ENCODE measurements around the gene VAMP8. TPM values are rescaled to one million over a fixed set of nuclear protein-coding genes. Genes with fewer than 3 reads are reported as not detected.
A peak's percentile ranks its signal among the peaks of the same experiment; 100 is the strongest.
"Not testable (repeated sequence)": the region's sequence is repeated elsewhere in the genome, so short reads cannot be mapped to it uniquely, and the experiment has no call there.

Gene VAMP8
- not detected for polyA plus RNA-seq (2012; ENCODE audit: insufficient read depth, insufficient read length)

DNA sequence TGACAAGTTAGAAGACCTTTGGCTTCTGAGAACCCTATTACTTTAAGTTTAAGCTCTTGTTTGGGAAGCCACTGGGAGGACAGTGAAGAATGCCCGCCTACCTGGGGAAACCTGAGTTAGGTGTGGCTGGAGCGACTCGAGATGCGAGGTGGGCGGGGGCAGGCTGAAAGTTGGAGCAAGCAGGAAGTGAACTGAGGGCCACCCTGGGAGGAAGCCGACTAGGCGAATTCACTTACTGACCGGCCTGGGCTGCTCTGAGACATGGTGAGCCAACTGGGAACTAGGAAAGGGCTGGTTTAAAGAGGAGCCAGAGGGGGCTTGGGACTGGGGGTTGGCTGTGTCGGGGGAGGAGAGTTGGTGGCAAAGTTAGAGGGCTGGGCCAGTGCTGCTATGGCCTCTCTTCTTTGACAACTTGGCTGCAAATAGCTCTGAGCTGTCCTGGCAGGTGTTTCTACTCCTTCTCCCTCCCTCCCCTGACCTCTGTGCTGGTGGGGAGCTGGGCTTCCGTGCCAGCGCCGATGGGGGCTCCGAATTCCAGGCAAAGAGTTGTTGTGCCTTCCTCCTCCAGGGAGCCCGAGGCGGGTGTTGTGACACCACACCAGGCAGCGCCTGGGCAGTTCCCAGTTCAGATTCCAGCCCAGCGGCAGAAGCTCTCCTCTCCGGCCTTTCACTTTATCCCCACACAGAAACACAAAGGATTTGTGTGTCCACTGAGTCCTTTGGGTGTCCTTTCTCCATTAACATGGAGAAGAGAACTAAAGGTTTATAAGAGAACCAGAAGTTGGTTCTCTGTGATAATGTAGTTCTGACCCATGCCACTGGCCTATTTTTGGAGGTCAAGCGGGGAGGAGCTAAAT, at the start of gene VAMP8:
Gene VAMP8, plus strand, starts transcription at position 201 of the 857 bp plus-strand sequence. Its CDS starts 61 bp downstream, at position 262.
- DNase-seq (ENCODE audit: low read depth, low spot score) = no peak
- H3K4me3 ChIP-seq (ENCODE audit: low read length) = no peak within 1 kb of the TSS

DNA sequence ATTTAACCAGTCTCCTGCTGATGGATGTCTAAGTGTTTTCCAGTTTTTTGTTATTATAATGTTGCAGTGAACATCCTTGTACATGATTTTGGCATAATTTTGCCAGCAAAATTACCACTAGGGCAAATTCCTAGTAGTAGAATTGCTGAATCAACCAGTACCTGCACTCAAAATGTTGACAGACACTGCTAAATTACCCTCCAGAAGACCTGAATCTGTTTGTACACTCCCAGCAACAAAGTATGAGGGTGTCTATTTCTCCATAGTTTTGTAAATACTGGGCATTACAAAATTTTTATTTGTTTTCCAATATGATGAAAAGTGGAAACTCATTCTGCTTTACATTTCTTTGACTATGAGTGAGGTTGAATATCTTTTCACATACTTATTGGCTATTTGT, 49.6 kb upstream of the VAMP8 start:
- no peak overlapping the region for H3K4me3 ChIP-seq (ENCODE audit: low read length)
- no peak for DNase-seq (ENCODE audit: low read depth, low spot score)

DNA sequence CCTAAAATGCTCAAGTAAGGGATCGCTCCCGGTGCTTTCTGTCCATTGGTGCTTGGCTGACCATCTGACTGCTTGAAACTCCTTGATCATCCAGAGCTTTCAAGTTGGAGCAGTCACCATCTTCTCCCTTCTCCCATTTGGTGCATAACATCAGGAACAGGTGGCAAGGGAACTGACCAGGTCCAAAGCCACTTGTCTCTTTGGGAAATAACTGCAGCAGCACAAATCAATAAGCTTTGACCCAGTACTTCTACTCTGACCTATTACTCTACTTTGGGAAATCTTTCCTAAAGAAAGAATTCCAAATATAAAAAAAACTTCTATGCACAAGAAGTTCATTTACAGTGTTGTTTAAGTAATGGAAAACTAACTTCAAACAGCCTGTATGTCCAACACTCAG, 49.0 kb upstream of the VAMP8 start:
- no peak overlapping the region for H3K4me3 ChIP-seq (ENCODE audit: low read length)
- no peak for DNase-seq (ENCODE audit: low read depth, low spot score)

DNA sequence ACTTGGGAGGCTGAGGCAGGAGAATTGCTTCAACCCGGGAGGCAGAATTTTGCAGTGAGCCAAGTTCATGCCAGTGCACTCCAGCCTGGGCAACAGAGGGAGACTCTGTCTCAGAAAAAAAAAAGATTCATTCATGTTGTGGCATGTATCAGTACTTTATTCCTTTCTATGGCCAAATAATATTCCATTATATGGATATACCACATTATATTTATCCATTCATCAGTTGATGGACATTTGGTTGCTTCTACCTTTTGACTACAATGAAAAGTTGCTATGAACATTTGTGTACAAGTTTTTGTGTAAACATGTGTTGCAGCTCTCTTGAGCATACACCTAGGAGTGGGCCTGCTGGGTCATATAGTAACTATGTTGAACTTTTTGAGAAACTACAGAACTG, 47.6 kb upstream of the VAMP8 start:
- H3K4me3 ChIP-seq (ENCODE audit: low read length) = no peak overlapping the region
- DNase-seq (ENCODE audit: low read depth, low spot score) = no peak

DNA sequence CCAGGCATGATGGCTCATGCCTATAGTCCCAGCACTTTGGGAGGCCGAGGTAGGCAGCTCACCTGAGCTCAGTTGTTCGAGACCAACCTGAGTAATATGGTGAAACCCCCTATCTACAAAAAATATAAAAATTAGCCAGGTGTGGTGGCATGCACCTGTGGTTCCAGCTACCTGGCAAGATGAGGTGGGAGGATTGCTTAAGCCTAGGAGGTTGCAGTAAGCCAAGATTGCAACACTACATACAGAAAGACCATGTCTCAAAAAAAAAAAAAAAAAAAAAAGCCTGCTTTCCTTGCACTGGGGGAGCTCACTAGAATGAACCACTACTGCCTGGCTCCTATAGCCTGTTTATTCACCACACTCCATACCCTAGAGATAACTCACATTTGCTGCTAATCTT, 45.8 kb upstream of the VAMP8 start:
- no peak overlapping the region for H3K4me3 ChIP-seq (ENCODE audit: low read length)
- no peak for DNase-seq (ENCODE audit: low read depth, low spot score)

DNA sequence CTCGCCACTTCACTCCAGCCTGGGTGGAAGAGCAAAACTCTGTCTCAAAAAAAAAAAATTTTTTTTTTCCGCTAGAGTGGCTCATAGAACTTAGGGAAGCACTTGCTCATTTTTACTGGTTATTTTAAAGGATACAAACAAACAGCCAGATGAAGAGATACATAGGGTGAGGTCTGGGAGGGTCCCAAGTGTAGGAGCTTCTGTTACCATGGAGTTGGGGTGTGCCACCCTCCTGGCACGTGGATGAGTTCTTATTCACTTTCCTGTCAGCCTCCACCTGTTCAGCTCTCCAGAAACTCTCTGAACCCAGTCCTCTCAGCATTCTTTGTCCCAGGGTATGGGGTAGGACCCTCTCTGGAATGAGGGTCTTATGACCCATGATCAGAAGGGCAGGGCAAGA, 43.3 kb upstream of the VAMP8 start:
- no peak overlapping the region for H3K4me3 ChIP-seq (ENCODE audit: low read length)
- DNase-seq (ENCODE audit: low read depth, low spot score) = no peak

DNA sequence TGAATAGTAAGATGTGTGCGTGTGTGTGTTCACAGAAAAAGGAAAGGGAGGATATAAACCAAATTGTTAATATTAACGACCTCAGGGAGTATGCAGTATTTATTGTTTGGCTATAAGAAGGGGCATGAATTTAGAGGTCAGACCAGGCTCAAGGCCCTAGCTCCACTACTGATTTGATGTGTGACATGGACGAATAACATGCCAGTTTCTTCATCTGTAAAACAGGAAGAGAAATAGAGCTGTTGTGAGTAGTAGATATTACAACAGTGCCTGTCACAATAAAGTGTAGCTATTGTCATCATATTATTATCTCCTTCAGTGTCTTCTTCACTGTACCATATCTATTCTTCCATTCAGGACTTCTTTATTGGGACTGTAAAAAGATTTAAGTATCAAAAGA, 42.5 kb upstream of the VAMP8 start:
- no peak for DNase-seq (ENCODE audit: low read depth, low spot score)
- H3K4me3 ChIP-seq (ENCODE audit: low read length) = no peak overlapping the region

DNA sequence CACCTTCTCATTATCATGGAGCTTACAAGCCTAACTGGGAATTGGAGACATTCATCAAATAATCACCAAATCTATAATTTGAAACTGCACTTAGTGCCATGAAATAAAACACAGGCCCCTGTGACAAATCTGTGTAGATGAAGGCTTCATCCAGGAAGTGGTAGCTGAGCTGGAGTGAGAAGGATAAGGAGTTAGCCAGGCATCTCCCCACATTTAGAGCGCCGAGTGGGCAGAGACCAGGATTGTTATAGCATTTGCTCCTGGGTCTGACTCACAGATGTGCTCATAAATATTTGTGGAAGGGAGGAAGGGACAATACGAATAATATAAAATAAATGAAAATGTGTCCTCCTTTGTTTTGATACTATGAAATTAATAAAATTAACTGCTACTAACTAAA, 40.9 kb upstream of the VAMP8 start:
- H3K4me3 ChIP-seq (ENCODE audit: low read length) = no peak overlapping the region
- no peak for DNase-seq (ENCODE audit: low read depth, low spot score)

DNA sequence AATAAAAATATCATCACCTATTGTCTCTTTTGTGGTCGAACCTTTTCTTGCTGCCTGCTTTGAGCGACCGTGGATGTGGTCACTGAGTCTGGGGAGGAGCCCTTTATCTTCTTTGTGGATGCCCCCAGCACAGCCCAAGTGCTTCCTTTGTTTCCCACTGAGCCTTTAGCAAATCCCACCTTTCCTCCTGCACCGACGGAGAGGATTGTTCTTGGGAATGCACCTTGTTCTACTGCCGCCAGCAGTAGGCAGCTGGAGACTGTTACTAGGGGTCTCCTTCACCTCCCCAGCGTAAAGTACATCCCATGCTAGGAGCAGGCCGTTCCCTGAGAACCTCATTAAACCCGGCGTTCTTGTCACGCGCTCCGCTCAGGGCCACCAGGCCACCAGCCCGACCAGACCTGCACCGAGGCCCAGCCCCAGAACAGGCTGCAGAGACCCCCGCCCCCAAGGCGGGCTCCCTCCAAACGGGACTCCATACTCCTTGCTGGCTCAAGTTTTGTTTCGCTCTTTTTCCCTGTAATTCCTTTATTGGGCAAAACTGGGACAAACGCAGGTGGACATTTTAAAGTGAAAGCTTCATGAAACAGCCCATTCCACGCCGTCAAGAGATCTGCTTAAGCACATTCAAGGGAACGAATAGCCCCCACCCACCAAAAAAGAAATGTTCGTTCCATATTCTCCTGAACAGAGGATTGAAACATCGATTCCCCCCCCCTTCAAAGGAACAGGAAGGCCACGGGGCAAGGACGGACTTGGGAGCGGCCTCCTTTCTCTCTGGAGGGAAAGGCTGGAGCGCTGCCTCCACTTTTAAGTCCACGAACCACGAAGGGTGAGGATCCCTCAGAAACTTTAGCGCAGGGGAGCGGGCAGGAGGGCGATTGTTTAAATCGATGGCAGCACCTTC, 39.5 kb upstream of the VAMP8 start:
- DNase-seq (ENCODE audit: low read depth, low spot score) = peak; percentile 67
- H3K4me3 ChIP-seq (ENCODE audit: low read length) = peak overlapping the region; percentile 80

DNA sequence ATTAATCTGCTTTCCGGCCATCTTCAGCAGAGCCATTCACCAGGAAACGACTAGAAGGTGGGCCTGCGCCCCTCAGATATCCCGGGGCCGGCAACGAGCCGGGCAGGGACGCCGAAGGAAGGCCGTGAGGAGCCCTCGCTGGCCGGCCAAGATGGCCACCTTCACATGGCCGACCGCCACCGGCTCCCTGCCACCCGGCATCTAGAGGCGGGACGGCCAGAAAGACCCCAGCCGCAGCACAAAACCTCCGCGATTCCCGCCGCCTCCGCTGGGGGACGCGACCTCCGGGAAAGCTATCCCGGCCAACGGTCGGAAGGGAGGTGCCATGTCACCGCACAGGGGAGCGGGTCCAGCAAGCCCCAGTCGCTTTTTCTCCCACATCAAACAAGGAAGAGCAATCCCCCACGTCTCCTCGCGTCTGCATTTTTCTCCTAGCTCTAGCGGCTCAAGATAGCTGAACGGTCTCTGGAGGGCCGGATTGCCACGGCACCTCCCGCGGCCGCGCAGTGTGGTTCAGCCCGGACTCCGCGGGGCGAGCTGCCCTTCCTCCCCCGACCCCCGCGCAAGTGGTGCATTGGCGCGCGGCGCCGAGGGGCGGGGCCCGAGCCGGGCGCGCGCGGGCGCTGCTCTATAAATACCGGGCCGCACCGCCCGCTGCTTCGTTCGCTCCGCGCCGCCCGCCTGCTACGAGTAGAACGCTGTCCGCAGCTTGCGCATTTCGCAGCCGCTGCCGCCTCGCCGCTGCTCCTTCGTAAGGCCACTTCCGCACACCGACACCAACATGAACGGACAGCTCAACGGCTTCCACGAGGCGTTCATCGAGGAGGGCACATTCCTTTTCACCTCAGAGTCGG, 38.7 kb upstream of the VAMP8 start, which contains the start of gene MAT2A:
Gene MAT2A, plus strand, starts transcription at position 662 of the 854 bp plus-strand sequence. Its CDS starts 120 bp downstream, at position 782.
- peak within 1 kb of the TSS; percentile 80 for H3K4me3 ChIP-seq (ENCODE audit: low read length)
- peak; percentile 93 for DNase-seq (ENCODE audit: low read depth, low spot score)

DNA sequence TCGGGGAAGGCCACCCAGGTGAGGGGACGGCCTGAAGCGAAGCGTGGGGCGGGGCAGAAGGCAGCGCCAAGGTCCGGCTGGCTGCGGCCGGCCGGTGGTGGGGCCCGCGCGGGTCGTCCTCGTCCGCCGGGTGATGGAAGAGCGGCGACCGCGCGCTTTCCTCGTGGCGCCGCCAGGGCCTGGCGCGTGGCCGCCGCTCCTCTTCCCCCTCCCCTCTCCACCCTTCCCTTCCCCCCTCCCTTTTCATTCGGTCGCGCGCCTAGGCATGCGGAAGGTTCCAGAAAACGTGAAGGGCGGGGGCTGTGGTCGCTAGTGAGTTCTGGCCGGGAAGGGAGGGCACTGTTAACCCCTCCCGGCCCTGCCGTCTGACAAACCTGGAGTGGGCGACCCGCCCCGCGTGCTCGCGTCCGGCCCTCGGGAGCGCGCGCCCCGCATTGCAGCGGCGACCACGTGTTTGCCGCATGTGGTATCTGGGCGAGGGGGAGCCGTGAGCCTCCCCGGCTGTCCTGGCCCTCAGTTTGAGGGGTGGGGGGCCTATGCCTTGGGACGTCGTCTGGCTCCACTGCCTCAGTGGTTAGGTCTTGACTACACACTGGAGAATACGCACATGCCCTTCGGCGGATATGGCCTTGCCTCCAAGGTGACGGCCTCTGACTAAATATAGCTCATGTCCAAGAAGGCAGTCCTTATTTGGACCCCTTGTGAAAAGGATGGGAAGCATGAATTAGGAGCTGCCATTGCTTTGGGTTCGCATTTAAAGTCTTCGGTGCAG, 37.8 kb upstream of the VAMP8 start:
- H3K4me3 ChIP-seq (ENCODE audit: low read length) = peak overlapping the region; percentile 80
- peak; percentile 75 for DNase-seq (ENCODE audit: low read depth, low spot score)

DNA sequence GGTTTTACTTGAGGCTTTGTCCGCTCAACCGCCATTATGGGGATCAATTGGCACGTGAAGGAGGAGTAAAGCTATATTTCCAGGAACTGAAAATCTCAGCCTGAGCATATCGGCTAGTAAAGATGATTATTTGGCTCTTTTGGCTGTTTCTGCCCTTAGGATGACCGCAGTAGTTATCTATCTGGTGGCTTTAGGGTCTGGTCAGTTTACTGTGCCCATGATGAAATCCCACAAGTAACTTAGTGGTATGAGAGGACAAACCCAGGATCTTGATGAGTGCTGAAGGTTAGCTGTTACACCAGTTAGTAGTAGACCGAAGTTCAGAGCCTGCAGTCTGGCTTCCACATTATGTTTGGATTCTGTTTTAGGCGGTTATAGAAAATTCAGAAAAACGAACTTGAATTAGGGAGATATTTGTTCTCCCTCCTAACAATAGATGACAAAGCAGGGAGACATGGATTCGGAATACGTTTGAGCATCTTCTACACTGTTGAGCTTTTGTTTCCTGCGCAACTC, 37.2 kb upstream of the VAMP8 start:
- no peak for DNase-seq (ENCODE audit: low read depth, low spot score)
- H3K4me3 ChIP-seq (ENCODE audit: low read length) = peak overlapping the region; percentile 80

DNA sequence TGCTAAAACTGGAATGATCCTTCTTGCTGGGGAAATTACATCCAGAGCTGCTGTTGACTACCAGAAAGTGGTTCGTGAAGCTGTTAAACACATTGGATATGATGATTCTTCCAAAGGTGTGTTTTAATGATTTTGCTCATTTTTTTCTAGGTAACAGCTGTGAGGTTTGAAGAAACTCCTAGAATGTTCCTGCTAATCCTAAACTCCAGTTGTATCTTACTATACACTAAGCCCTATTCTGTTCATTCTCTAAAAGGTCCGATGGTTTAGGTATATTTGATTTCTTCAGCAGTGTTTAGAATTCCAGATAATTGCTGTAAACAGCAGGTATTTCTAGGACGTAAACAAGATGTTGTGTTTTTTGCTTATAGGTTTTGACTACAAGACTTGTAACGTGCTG, 36.1 kb upstream of the VAMP8 start:
- H3K4me3 ChIP-seq (ENCODE audit: low read length) = peak overlapping the region; percentile 80
- no peak for DNase-seq (ENCODE audit: low read depth, low spot score)

DNA sequence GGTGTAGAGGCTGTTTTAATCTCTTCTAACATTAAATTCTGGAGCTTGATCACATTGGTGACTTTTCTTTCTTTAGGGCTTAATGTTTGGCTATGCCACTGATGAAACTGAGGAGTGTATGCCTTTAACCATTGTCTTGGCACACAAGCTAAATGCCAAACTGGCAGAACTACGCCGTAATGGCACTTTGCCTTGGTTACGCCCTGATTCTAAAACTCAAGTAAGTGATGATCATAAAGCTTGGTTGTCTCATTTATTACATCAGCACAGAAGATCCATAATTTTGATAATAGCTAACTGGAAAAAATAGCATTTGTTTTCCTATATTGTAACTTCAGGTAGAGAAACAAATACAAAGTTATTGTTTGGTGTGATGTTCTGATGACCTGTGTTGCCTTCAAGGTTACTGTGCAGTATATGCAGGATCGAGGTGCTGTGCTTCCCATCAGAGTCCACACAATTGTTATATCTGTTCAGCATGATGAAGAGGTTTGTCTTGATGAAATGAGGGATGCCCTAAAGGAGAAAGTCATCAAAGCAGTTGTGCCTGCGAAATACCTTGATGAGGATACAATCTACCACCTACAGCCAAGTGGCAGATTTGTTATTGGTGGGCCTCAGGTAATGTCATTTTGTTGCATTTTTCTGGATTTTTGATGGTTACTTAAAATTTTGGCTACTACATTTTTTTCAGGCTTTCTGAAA, 35.5 kb upstream of the VAMP8 start:
- DNase-seq (ENCODE audit: low read depth, low spot score) = no peak
- no peak overlapping the region for H3K4me3 ChIP-seq (ENCODE audit: low read length)

DNA sequence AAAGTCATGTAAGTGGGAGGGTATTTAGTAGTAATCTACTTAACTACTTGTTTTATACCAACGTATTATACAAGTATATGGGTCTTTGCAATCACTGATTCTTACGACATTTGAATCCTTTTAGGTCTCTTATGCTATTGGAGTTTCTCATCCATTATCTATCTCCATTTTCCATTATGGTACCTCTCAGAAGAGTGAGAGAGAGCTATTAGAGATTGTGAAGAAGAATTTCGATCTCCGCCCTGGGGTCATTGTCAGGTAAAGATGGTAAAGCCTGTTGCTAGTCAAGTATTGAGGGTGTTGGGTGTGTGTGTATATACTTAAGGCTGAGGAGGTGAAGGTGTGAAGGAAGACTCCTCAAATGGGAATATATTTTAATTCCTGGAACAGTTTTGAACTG, 34.6 kb upstream of the VAMP8 start:
- H3K4me3 ChIP-seq (ENCODE audit: low read length) = no peak overlapping the region
- DNase-seq (ENCODE audit: low read depth, low spot score) = no peak

DNA sequence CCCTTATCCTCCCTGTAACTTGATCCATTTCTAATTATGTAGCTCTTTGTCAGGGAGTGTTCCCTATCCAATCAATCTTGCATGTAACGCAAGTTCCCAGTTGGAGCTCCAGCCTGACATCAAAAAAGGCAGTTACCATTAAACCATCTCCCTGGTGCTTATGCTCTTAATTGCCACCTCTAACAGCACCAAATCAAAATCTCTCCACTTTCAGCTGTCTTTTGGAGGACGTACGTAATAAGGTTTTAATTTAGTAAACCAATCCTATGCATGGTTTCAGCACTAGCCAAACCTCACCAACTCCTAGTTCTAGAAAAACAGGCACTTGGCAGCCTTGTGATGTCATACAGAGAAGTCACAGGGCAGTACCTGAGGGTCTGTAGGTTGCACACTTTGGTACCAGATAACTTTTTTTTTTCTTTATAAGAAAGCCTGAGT, 33.1 kb upstream of the VAMP8 start:
- not testable (repeated sequence) for H3K4me3 ChIP-seq (ENCODE audit: low read length); DNase-seq (ENCODE audit: low read depth, low spot score)

DNA sequence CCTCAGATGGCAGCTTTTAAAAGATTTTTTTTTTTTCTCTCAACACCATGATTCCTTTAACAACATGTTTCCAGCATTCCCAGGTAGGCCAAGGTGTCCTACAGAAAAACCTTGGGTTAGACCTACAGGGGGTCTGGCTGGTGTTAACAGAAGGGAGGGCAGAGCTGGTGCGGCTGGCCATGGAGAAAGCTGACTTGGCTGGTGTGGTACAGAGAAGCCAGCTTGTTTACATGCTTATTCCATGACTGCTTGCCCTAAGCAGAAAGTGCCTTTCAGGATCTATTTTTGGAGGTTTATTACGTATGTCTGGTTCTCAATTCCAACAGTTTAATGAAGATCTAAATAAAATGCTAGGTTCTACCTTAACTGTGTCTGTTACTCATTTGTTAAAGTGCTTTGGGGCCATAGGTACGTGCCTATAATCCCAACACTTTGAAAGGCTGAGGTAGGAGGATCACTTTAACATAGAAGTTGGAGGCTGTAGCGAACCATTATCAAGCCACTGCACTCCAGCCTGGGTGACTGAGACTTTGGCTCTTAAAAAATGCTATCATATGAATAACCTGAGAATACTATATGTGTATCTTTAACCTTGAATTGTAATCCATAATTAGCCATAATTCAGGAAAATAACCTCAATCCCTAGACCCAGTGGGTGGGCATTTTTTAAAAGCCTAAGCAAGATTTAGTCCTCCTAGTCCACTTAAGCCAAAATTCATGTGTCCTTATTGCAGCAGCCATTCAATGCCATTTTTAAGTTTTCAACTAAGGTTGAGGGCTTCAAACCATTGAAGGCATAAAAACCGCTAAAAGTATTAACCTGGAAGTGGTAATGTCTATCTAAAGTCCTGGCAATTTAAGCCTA, 32.2 kb upstream of the VAMP8 start:
- peak; percentile 24 for DNase-seq (ENCODE audit: low read depth, low spot score)
- not testable (repeated sequence) for H3K4me3 ChIP-seq (ENCODE audit: low read length)

Data from Jurkat, Clone E6-1 (cell line).